Upper lobe of right lung (tissue), 1 donor: Measurements from ENCODE around the gene ATG10. TPM values are rescaled to one million over a fixed set of nuclear protein-coding genes. Genes with fewer than 3 reads are reported as not detected.
"Not testable (repeated sequence)": the region's sequence is repeated elsewhere in the genome, so short reads cannot be mapped to it uniquely, and the experiment has no call there.

Experiments used
- ATAC-seq: fragments of 200-7000 bp; cut with Tn5 transposase; one replicate; pipeline ENCODE4 v1.9.1; 2020; ENCODE audit warnings: mild to moderate bottlenecking, moderate library complexity
- DNase-seq: peaks from one replicate; pipeline ENCODE4 v3.0.0-alpha.2; 2020
- H3K27ac ChIP-seq: fragments of 200-600 bp; one replicate; pipeline ENCODE4 v1.8.0; 2022
- H3K27me3 ChIP-seq: fragments of 200-600 bp; one replicate; pipeline ENCODE4 v1.8.0; 2022; ENCODE audit warnings: mild to moderate bottlenecking
- H3K36me3 ChIP-seq: fragments of 200-600 bp; one replicate; pipeline ENCODE4 v1.8.0; 2022
- H3K4me1 ChIP-seq: fragments of 200-600 bp; one replicate; pipeline ENCODE4 v1.8.0; 2022
- H3K4me3 ChIP-seq: fragments of 200-600 bp; one replicate; pipeline ENCODE4 v1.8.0; 2022; ENCODE audit warnings: mild to moderate bottlenecking
- H3K9me3 ChIP-seq: fragments of 200-600 bp; one replicate; pipeline ENCODE4 v1.8.0; 2022
- intact Hi-C: fragments of 100-400 bp; cut with DNase I; formaldehyde crosslinking; loops from one replicate; pipeline ENCODE4 v1.11.0; 2022
- total RNA-seq: library from RNA; stranded (reverse); fragmentation: NEBNext Ultra II Directional; extraction: Animal tissue kit (Norgen Biotek cat#: 25700); gene quantifications from one replicate; pipeline ENCODE4 v1.2.1, GENCODE V29; 2021
- TF ChIP-seq, protein P1 (sequence below): fragments of 200-600 bp; IDR thresholded peaks from one replicate; pipeline ENCODE4 v1.8.0; 2022; ENCODE audit warnings: antibody characterized with exemption
- donor health status: DM: no; HTN: yes; CAD: no; lungs with severe emphysema.

The ATG10 gene
- total RNA-seq, 1 donor from 2014 or later = 3.7 TPM

DNA sequence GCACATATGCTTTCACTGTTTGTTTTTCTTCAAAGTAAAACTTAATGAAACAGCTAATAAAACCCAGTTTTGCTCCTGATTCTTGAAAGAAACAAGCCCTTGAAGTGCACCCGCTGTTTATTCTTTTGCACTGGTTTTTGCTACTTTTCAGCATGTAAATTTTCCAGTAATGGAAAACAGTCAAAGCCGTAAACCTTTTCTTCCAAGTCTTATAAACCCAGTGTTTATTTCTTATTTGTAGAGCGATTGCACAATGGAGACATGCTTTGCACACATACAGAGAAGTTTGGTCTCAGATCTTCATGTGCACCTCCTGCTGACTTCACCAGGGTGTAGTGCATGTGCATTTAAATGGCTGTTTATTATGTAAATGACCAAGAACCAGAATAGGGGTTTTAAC is 51.8 kb downstream of the ATG10 start:
- no peak overlapping the region for H3K4me3 ChIP-seq
- ATAC-seq (no peak), DNase-seq (no peak)
- H3K27me3 ChIP-seq = no peaks in the 10 kb centered on the region
- H3K36me3 ChIP-seq = no peaks in the 10 kb centered on the region
- H3K27ac ChIP-seq = no peak overlapping the region
- intact Hi-C loops = no loop called here
- TF ChIP-seq, protein P1, sequence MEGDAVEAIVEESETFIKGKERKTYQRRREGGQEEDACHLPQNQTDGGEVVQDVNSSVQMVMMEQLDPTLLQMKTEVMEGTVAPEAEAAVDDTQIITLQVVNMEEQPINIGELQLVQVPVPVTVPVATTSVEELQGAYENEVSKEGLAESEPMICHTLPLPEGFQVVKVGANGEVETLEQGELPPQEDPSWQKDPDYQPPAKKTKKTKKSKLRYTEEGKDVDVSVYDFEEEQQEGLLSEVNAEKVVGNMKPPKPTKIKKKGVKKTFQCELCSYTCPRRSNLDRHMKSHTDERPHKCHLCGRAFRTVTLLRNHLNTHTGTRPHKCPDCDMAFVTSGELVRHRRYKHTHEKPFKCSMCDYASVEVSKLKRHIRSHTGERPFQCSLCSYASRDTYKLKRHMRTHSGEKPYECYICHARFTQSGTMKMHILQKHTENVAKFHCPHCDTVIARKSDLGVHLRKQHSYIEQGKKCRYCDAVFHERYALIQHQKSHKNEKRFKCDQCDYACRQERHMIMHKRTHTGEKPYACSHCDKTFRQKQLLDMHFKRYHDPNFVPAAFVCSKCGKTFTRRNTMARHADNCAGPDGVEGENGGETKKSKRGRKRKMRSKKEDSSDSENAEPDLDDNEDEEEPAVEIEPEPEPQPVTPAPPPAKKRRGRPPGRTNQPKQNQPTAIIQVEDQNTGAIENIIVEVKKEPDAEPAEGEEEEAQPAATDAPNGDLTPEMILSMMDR = no peak
- H3K4me1 ChIP-seq = no peaks in the 10 kb centered on the region
- H3K9me3 ChIP-seq = no peaks in the 10 kb centered on the region

DNA sequence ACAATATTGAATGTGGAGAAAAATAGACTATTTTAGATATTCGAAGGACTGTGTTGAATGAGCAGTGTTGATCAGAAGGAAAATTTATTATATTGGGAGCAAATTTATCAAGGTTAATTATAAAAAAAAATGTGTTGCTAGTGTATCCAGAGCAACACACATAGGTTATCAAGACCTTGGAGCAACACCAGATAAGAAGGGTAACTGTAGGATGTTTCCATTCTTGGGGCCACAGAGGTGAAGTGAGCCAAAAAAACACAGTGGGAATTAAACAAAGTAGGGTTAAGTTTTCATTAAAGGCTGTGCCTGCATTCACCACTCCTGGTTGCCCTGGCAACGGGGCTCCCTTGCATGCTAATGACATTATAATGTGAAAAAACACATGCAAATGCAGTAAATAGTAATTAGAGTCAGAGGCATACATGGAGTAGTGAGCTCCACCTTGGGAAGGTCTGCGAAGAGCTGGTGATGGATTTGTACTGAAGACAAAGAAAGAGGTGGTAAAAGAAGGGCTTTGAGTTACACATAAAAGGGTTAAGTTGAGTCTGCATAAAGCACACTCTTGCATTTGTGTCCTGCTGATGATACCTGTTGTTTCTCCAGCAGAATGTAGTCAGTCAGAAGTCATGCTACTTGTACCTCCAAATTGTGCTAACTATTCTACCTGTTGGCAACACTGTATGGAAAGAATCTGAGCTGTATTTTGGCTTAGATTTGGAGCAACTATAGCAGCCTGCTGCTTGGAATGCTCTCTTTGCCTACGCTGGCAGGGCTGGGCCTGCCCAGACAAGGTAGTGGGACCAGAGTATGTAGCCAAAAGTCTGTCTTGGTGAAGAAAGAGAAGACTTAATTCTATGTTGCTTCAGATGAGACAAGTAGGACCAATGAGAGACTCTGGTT is 59.6 kb downstream of the ATG10 start:
- Histone ChIP-seq H3K4me3 (no peak overlapping the region), H3K9me3 (no peaks in the 10 kb centered on the region), H3K27me3 (no peaks in the 10 kb centered on the region), H3K4me1 (no peaks in the 10 kb centered on the region), H3K27ac (no peak overlapping the region), H3K36me3 (no peaks in the 10 kb centered on the region)
- DNase-seq = no peak
- intact Hi-C loops = no loop called here
- no peak for ATAC-seq
- TF ChIP-seq, protein P1 = no peak

DNA sequence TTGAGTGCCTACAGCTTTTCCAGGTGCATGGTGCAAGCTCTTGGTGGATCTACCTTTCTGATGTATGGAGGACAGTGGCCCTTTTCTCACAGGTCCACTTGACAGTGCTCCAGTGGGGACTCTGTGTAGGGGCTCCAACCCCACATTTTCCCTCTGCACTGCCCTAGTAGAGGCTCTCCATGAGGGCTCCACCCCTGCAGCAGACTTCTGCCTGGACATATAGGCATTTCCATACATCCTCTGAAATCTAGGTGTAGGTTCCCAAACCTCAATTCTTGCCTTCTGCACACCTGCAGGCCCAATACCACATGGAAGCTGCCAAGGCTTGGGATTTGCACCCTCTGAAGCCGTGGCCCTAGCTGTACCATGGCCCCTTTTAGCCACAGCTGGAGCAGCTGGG is 71.1 kb downstream of the ATG10 start:
- DNase-seq, H3K4me1 ChIP-seq, intact Hi-C loops, H3K9me3 ChIP-seq, H3K36me3 ChIP-seq, H3K27ac ChIP-seq, H3K27me3 ChIP-seq, H3K4me3 ChIP-seq, ATAC-seq: not testable (repeated sequence)

DNA sequence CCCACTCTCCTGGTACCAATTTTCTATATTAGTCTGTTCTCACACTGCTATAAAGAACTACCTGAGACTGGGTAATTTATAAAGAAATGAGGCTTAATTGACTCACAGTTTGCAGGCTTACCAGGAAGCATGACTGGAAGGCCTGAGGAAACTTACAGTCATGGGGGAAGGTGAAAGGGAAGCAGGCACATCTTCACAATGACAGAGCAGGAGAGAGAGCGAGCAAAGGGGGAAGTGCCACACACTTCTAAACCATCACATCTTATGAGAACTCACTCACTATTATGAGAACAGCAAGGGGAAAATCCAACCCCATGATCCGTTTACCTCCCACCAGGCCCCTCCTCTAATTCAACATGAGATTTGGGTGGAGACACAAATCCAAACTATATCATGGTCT is 72.2 kb downstream of the ATG10 start:
- ATAC-seq (peak; percentile 58), DNase-seq (no peak)
- H3K4me3 ChIP-seq = no peak overlapping the region
- intact Hi-C loops = no loop called here
- no peaks in the 10 kb centered on the region for H3K27me3 ChIP-seq
- TF ChIP-seq, protein P1 = no peak
- H3K36me3 ChIP-seq = no peaks in the 10 kb centered on the region
- no peaks in the 10 kb centered on the region for H3K4me1 ChIP-seq
- no peaks in the 10 kb centered on the region for H3K9me3 ChIP-seq
- no peak overlapping the region for H3K27ac ChIP-seq

DNA sequence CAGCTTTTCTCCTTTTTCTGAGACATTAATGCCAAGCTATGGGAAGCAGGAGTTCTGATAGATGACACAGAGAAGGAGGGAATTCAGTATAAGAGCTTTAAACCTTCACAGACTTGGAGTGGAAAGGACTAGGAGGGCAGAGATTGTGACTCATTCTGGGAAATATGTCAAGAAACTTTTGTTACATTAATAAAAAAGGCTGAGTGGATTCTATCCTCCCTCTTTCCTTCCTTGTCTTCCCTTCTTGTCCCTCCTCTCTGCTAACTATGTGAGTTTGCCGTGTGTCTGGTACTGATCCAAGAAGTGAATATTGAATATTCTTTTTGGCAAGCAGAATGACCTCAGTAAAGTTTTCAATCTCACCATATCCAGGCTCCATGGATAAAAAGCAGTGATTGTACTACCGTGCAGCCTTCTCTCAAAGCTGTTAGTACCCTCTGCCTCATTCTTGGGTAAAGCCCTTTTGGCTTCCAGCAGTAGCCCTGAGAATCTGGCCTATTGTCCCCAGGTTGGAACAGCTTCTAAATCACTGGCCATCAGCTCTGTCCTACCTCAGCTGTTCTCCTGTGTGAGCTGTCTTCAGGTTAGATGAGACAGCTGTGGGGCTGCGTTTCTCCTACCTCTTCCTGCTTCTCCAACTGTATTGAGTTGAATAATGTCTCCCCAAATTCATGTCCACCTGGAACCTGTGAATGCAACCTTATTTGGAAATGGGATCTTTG is 73.9 kb downstream of the ATG10 start:
- H3K36me3 ChIP-seq = no peaks in the 10 kb centered on the region
- no peak for DNase-seq
- no peak for ATAC-seq
- H3K27ac ChIP-seq = no peak overlapping the region
- H3K4me3 ChIP-seq = no peak overlapping the region
- intact Hi-C loops = no loop called here
- TF ChIP-seq, protein P1 = no peak
- H3K4me1 ChIP-seq = no peaks in the 10 kb centered on the region
- H3K27me3 ChIP-seq = no peaks in the 10 kb centered on the region
- no peaks in the 10 kb centered on the region for H3K9me3 ChIP-seq

DNA sequence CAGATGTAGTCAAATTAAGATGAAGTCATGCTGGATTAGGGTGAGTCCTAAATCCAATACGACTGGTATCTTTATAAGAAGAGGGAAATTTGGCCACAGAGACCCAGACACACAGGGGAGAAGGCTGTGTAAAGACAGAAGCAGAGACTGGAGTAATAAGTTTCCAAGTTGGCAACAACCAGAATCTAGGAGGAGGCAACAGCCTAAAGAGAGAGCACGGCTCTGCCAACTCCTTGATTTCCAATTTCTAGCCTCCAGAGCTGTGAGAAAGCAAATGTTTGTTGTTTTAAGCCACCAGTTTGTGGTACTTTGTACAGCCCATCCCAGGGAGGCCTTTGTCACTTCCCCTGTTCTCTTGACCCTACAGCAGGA is 74.4 kb downstream of the ATG10 start:
- Histone ChIP-seq H3K27ac (no peak overlapping the region), H3K4me1 (no peaks in the 10 kb centered on the region), H3K27me3 (no peaks in the 10 kb centered on the region), H3K4me3 (no peak overlapping the region), H3K9me3 (no peaks in the 10 kb centered on the region), H3K36me3 (no peaks in the 10 kb centered on the region)
- TF ChIP-seq, protein P1 = no peak
- DNase-seq (no peak), ATAC-seq (no peak)
- intact Hi-C loops = no loop called here
